Esophagus muscularis mucosa (tissue), 4 donors: ENCODE measurements around the gene XRCC4. TPM values are rescaled to one million over a fixed set of nuclear protein-coding genes. Genes with fewer than 3 reads are reported as not detected.
A peak's percentile ranks its signal among the peaks of the same experiment; 100 is the strongest.

ENCODE experiments used
- DNase-seq: peaks from one replicate; pipeline ENCODE4 v3.0.0-alpha.2; 2017; ENCODE audit errors: extremely low spot score
- H3K27ac ChIP-seq, 4 donors: fragments of 200-600 bp; sonication (generic); replicated peaks in 1 of 4; 1 replicate in 3 of 4; 2 replicates in 1 of 4; pipeline ENCODE4 v1.5.1; 2016 to 2019; ENCODE audit warnings: mild to moderate bottlenecking in 1 of 4
- H3K27me3 ChIP-seq, 4 donors: fragments of 200-600 bp; sonication (generic); one replicate each; pipeline versions ENCODE4 v1.5.1 to v1.6.0; 2016 to 2019
- H3K36me3 ChIP-seq, 4 donors: fragments of 200-600 bp; sonication (generic); one replicate each; pipeline ENCODE4 v1.5.1; 2016 to 2019
- H3K4me1 ChIP-seq, 4 donors: fragments of 200-600 bp; sonication (generic); one replicate each; pipeline ENCODE4 v1.5.1; 2016 to 2019
- H3K4me3 ChIP-seq, 4 donors: fragments of 200-600 bp; sonication (generic); 1 replicate in 2 of 4; 2 replicates in 2 of 4; pipeline ENCODE4 v1.5.1; 2016 to 2019; ENCODE audit warnings: mild to moderate bottlenecking in 4 of 4, moderate library complexity in 1 of 4
- H3K9me3 ChIP-seq, 4 donors: fragments of 200-600 bp; sonication (generic); 1 replicate in 3 of 4; 2 replicates in 1 of 4; pipeline ENCODE4 v1.5.1; 2016 to 2019
- EP300 ChIP-seq: sonication (generic); formaldehyde crosslinking; IDR thresholded peaks from one replicate; pipeline ENCODE4 v1.6.1; 2017; ENCODE audit warnings: antibody characterized with exemption
- POLR2A ChIP-seq: fragments of 450-650 bp; IDR thresholded peaks from one replicate; pipeline ENCODE4 v1.6.1; 2017; ENCODE audit warnings: antibody characterized with exemption, moderate library complexity, mild to moderate bottlenecking, low read depth
- POLR2AphosphoS5 ChIP-seq, 2 donors: sonication (generic); formaldehyde crosslinking; IDR thresholded peaks; one replicate each; pipeline ENCODE4 v1.6.1; 2017; ENCODE audit warnings: antibody characterized with exemption in 2 of 2
- WGBS: methylation state at CpG from one replicate; pipeline ENCODE4 v1.1.5; 2018; 5-methylcytosine and 5-hydroxymethylcytosine counted together
- intact Hi-C: fragments of 100-400 bp; cut with DNase I; formaldehyde crosslinking; loops from one replicate; pipeline ENCODE4 v1.15.1; 2023
- total RNA-seq, 4 donors: library from RNA; depleted of rRNA; stranded (reverse); fragments of >200 nt; gene quantifications; one replicate each; pipeline versions ENCODE4 v1.1.0 to v1.2.1, GENCODE V29; 2016
- TF ChIP-seq, protein P1 (sequence below), 3 experiments: fragments of 200-600 bp in 2 of 3; fragments of 450-650 bp in 1 of 3; sonication (generic) in 2 of 3; IDR thresholded peaks; one replicate each; pipeline ENCODE4 v1.5.1; 2017 to 2019; ENCODE audit warnings: antibody characterized with exemption in 3 of 3, mild to moderate bottlenecking in 2 of 3, moderate library complexity in 1 of 3

The XRCC4 gene
- total RNA-seq, 4 donors from 2014 or later = 4.5 to 7.1 (median 5.3) TPM

DNA sequence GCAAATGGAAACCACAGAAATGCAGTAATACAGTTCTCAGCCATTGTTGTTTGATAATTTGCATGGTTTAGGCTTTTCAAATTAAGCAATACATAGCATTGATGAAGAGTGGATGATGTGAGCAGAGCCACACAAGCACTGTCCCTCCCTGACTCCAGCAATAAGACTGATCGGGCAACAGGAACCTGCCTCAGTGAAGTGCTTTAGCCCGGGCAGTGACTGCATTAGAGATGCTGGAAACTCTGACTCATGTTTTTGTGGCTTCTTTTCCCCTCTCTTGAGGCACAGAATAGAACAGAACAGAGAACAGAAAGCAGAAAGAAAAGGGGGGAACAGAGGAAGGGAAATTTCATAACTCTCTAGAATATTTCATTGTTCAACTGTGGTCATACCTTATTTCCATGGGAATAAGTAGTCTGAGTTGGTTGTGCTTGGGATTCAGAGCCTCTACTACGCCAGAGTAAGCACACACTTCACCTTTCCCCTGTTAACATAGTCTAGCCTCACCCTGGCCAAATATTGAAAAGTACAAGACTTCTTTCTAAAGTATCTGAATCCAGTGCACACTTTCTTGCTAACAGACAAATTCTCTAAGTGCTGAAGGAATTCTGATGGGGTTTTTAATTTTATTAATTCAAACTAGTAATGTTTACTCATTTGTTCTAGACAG, 229.4 kb downstream of the XRCC4 start:
- no peak overlapping the region for H3K4me3 ChIP-seq
- WGBS = 21% methylated on average over 3 of the region's 3 CpGs
- no peak overlapping the region for H3K27ac ChIP-seq

GRCh38 chr5:83312663-83313062, 235.3 kb downstream of the XRCC4 start:
- H3K4me3 ChIP-seq = no peak overlapping the region
- 76% methylated on average over 2 of the region's 2 CpGs for WGBS
- TF ChIP-seq, protein P1, sequence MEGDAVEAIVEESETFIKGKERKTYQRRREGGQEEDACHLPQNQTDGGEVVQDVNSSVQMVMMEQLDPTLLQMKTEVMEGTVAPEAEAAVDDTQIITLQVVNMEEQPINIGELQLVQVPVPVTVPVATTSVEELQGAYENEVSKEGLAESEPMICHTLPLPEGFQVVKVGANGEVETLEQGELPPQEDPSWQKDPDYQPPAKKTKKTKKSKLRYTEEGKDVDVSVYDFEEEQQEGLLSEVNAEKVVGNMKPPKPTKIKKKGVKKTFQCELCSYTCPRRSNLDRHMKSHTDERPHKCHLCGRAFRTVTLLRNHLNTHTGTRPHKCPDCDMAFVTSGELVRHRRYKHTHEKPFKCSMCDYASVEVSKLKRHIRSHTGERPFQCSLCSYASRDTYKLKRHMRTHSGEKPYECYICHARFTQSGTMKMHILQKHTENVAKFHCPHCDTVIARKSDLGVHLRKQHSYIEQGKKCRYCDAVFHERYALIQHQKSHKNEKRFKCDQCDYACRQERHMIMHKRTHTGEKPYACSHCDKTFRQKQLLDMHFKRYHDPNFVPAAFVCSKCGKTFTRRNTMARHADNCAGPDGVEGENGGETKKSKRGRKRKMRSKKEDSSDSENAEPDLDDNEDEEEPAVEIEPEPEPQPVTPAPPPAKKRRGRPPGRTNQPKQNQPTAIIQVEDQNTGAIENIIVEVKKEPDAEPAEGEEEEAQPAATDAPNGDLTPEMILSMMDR (IDR thresholded peaks at IDR 0.05) = no peak
- TF ChIP-seq POLR2A (no peak), EP300 (no peak), POLR2AphosphoS5 (IDR thresholded peaks at IDR 0.05) (no peak)
- no peak for DNase-seq
- no peaks in the 10 kb centered on the region for H3K36me3 ChIP-seq
- no peaks in the 10 kb centered on the region for H3K27me3 ChIP-seq
- no peak overlapping the region for H3K27ac ChIP-seq
- H3K9me3 ChIP-seq = peaks cover 0 to 14% (median 3%) of the 10 kb centered on the region in 4 donors
- intact Hi-C loops = no loop called here
- no peaks in the 10 kb centered on the region for H3K4me1 ChIP-seq

More for the DNA sequence above, 229.4 kb downstream of the XRCC4 start:
- H3K9me3 ChIP-seq = no peaks in the 10 kb centered on the region
- intact Hi-C loops = no loop called here
- TF ChIP-seq EP300 (no peak), POLR2AphosphoS5 (IDR thresholded peaks at IDR 0.05) (peak; percentile 36 to 46)
- no peaks in the 10 kb centered on the region for H3K4me1 ChIP-seq
- H3K27me3 ChIP-seq = no peaks in the 10 kb centered on the region
- H3K36me3 ChIP-seq = no peaks in the 10 kb centered on the region
- DNase-seq = no peak

- H3K27me3 ChIP-seq = no peaks in the 10 kb centered on the region
- no peaks in the 10 kb centered on the region for H3K36me3 ChIP-seq
- intact Hi-C loops = no loop called here
- H3K9me3 ChIP-seq = peaks cover 0 to 14% (median 3%) of the 10 kb centered on the region in 4 donors
- H3K4me1 ChIP-seq = no peaks in the 10 kb centered on the region
- H3K4me3 ChIP-seq = no peak overlapping the region
- DNase-seq = no peak
- TF ChIP-seq POLR2A (no peak), POLR2AphosphoS5 (IDR thresholded peaks at IDR 0.05) (no peak), EP300 (no peak)
- TF ChIP-seq, protein P1 (IDR thresholded peaks at IDR 0.05) = no peak
- 70% methylated on average over 2 of the region's 2 CpGs for WGBS
- H3K27ac ChIP-seq = no peak overlapping the region
Measured at GRCh38 chr5:83313436-83313835, 236.1 kb downstream of the XRCC4 start.

GRCh38 chr5:83321483-83322055, 244.2 kb downstream of the XRCC4 start:
- Histone ChIP-seq H3K36me3 (no peaks in the 10 kb centered on the region), H3K9me3 (no peaks in the 10 kb centered on the region), H3K4me1 (no peaks in the 10 kb centered on the region), H3K4me3 (no peak overlapping the region), H3K27ac (no peak overlapping the region), H3K27me3 (no peaks in the 10 kb centered on the region)
- no peak for DNase-seq
- no peak for TF ChIP-seq POLR2AphosphoS5 (IDR thresholded peaks at IDR 0.05)
- TF ChIP-seq EP300 = no peak
- TF ChIP-seq, protein P1 (IDR thresholded peaks at IDR 0.05) = no peak
- TF ChIP-seq POLR2A = no peak
- intact Hi-C loops = no loop called here

DNA sequence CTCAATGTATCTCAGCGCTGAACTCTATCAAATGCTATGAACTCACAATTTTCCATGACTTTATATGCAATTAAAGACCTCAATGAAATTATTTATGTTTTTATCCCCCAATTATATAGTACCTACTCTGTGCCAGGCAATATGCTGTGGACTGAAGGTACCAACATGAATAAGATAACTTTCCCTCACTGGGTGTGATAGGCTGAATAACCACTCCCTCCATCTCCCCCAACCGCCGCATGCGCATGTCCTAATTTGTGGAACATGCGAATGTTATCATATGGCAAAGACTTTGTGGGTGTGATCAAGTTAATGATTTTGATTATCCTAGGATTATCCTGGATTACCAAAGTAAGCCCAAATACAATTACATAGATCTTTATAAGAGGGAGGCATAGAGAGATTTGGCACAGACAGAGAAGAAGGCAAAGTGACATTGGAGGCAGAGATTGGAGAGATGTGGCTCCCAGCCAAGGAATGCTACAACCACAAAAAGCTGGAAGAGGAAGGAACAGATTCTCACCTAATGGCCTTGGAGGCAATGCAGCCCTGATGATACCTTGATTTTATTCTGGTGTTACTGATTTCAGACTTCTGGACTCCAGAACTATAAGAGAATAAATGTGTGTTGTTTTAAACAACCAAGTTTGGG, 245.1 kb downstream of the XRCC4 start:
- intact Hi-C loops = no loop called here
- Histone ChIP-seq H3K36me3 (no peaks in the 10 kb centered on the region), H3K4me3 (no peak overlapping the region), H3K4me1 (no peaks in the 10 kb centered on the region), H3K27ac (no peak overlapping the region), H3K27me3 (no peaks in the 10 kb centered on the region), H3K9me3 (no peaks in the 10 kb centered on the region)
- 97% methylated on average over 5 of the region's 5 CpGs for WGBS
- no peak for DNase-seq
- TF ChIP-seq, protein P1 (IDR thresholded peaks at IDR 0.05) = no peak
- TF ChIP-seq EP300 (no peak), POLR2AphosphoS5 (IDR thresholded peaks at IDR 0.05) (no peak), POLR2A (no peak)
